IPS-18c (cell line): ENCODE measurements around the gene STIM1.
"Not testable (repeated sequence)": the region's sequence is repeated elsewhere in the genome, so short reads cannot be mapped to it uniquely, and the experiment has no call there.

Experiments used
- H3K4me3 ChIP-seq: 2 replicates; pipeline ENCODE4 v1.7.0; 2013; ENCODE audit warnings: low read depth, mild to moderate bottlenecking, low read length, moderate library complexity; ENCODE audit not compliant: insufficient read depth
- H3K9me3 ChIP-seq: one replicate; pipeline ENCODE4 v1.6.1; 2013; ENCODE audit warnings: mild to moderate bottlenecking, low read length, moderate library complexity; ENCODE audit not compliant: control insufficient read depth, insufficient read depth

Gene STIM1

GRCh38 chr11:3854977-3855807, at the start of gene STIM1:
STIM1 (plus strand) TSS chr11:3855664; CDS start chr11:3856271, 607 bp downstream.
- peak within 1 kb of the TSS; percentile 97 for H3K4me3 ChIP-seq
- H3K9me3 ChIP-seq, result no peaks in the 10 kb centered on the region

- Histone ChIP-seq H3K9me3 (no peaks in the 10 kb centered on the region), H3K4me3 (peak within 1 kb of the TSS; percentile 62)
Measured at GRCh38 chr11:3807909-3808860, 47.3 kb upstream of the STIM1 start, which contains the start of gene PGAP2. PGAP2 (plus strand) TSS chr11:3808560; CDS start chr11:3811260, 2,700 bp downstream.

GRCh38 chr11:3808861-3809623, 46.4 kb upstream of the STIM1 start:
- H3K4me3 ChIP-seq, result peak overlapping the region; percentile 62
- no peaks in the 10 kb centered on the region for H3K9me3 ChIP-seq

- Histone ChIP-seq H3K9me3 (no peaks in the 10 kb centered on the region), H3K4me3 (peak overlapping the region; percentile 62)
Measured at GRCh38 chr11:3809624-3809928, 45.9 kb upstream of the STIM1 start.

- H3K9me3 ChIP-seq, result no peaks in the 10 kb centered on the region
- H3K4me3 ChIP-seq, result no peak overlapping the region
Measured at GRCh38 chr11:3810446-3810845, 45.0 kb upstream of the STIM1 start.

GRCh38 chr11:3810951-3811350, 44.5 kb upstream of the STIM1 start:
- Histone ChIP-seq H3K4me3 (no peak overlapping the region), H3K9me3 (no peaks in the 10 kb centered on the region)

GRCh38 chr11:3814832-3815231, 40.6 kb upstream of the STIM1 start:
- H3K9me3 ChIP-seq, result not testable (repeated sequence)

GRCh38 chr11:3815845-3816244, 39.6 kb upstream of the STIM1 start:
- Histone ChIP-seq H3K9me3 (no peaks in the 10 kb centered on the region), H3K4me3 (no peak overlapping the region)

More at GRCh38 chr11:3814832-3815231, 40.6 kb upstream of the STIM1 start:
- not testable (repeated sequence) for H3K4me3 ChIP-seq

- no peaks in the 10 kb centered on the region for H3K9me3 ChIP-seq
Measured at GRCh38 chr11:3816673-3817072, 38.8 kb upstream of the STIM1 start.

GRCh38 chr11:3817181-3817800, 38.2 kb upstream of the STIM1 start:
- Histone ChIP-seq H3K9me3 (no peaks in the 10 kb centered on the region), H3K4me3 (no peak overlapping the region)

More at GRCh38 chr11:3816673-3817072, 38.8 kb upstream of the STIM1 start:
- no peak overlapping the region for H3K4me3 ChIP-seq

- Histone ChIP-seq H3K9me3 (no peaks in the 10 kb centered on the region), H3K4me3 (no peak overlapping the region)
Measured at GRCh38 chr11:3820971-3821370, 34.5 kb upstream of the STIM1 start.

GRCh38 chr11:3822312-3822711, 33.2 kb upstream of the STIM1 start:
- H3K9me3 ChIP-seq, result no peaks in the 10 kb centered on the region
- H3K4me3 ChIP-seq, result no peak overlapping the region

GRCh38 chr11:3823303-3823702, 32.2 kb upstream of the STIM1 start:
- Histone ChIP-seq H3K4me3 (no peak overlapping the region), H3K9me3 (no peaks in the 10 kb centered on the region)

- Histone ChIP-seq H3K9me3 (no peaks in the 10 kb centered on the region), H3K4me3 (no peak overlapping the region)
Measured at GRCh38 chr11:3823762-3824506, 31.5 kb upstream of the STIM1 start.

- Histone ChIP-seq H3K4me3 (no peak overlapping the region), H3K9me3 (no peaks in the 10 kb centered on the region)
Measured at GRCh38 chr11:3824714-3825472, 30.6 kb upstream of the STIM1 start.
